Lower lobe of right lung (tissue), 2 donors: Measurements from ENCODE around the gene DDR2. TPM values are rescaled to one million over a fixed set of nuclear protein-coding genes. Genes with fewer than 3 reads are reported as not detected.

Experiments
- ATAC-seq, 2 donors: fragments of 200-7000 bp; cut with Tn5 transposase; one replicate each; pipeline ENCODE4 v1.9.1; 2020 to 2022; ENCODE audit warnings: mild to moderate bottlenecking in 2 of 2, moderate library complexity in 2 of 2
- DNase-seq: peaks from one replicate; pipeline ENCODE4 v3.0.0-alpha.2; 2020
- H3K27ac ChIP-seq: fragments of 200-600 bp; one replicate; pipeline ENCODE4 v1.8.0; 2022
- H3K27me3 ChIP-seq: fragments of 200-600 bp; one replicate; pipeline ENCODE4 v1.8.0; 2022; ENCODE audit warnings: low read depth
- H3K36me3 ChIP-seq: fragments of 200-600 bp; one replicate; pipeline ENCODE4 v1.8.0; 2022; ENCODE audit warnings: mild to moderate bottlenecking
- H3K4me1 ChIP-seq: fragments of 200-600 bp; one replicate; pipeline ENCODE4 v1.8.0; 2022
- H3K4me3 ChIP-seq: fragments of 200-600 bp; one replicate; pipeline ENCODE4 v1.8.0; 2022; ENCODE audit warnings: mild to moderate bottlenecking
- H3K9me3 ChIP-seq: fragments of 200-600 bp; one replicate; pipeline ENCODE4 v1.8.0; 2022
- intact Hi-C: fragments of 100-400 bp; cut with DNase I; formaldehyde crosslinking; loops from one replicate; pipeline ENCODE4 v1.11.0; 2022
- total RNA-seq: library from RNA; stranded (reverse); fragmentation: NEBNext Ultra II Directional; extraction: Animal tissue kit (Norgen Biotek cat#: 25700); gene quantifications from one replicate; pipeline ENCODE4 v1.2.1, GENCODE V29; 2021
- TF ChIP-seq, protein P1 (sequence below): fragments of 200-600 bp; IDR thresholded peaks from one replicate; pipeline ENCODE4 v1.8.0; 2022; ENCODE audit warnings: antibody characterized with exemption, mild to moderate bottlenecking
- donor health status: DM: no; HTN: yes; CAD: no; lungs with severe emphysema.

Gene DDR2
- total RNA-seq, 1 donor from 2014 or later = 47.0 TPM

GRCh38 chr1:162753998-162754585 lies 121.8 kb downstream of the DDR2 start:
- TF ChIP-seq, protein P1, sequence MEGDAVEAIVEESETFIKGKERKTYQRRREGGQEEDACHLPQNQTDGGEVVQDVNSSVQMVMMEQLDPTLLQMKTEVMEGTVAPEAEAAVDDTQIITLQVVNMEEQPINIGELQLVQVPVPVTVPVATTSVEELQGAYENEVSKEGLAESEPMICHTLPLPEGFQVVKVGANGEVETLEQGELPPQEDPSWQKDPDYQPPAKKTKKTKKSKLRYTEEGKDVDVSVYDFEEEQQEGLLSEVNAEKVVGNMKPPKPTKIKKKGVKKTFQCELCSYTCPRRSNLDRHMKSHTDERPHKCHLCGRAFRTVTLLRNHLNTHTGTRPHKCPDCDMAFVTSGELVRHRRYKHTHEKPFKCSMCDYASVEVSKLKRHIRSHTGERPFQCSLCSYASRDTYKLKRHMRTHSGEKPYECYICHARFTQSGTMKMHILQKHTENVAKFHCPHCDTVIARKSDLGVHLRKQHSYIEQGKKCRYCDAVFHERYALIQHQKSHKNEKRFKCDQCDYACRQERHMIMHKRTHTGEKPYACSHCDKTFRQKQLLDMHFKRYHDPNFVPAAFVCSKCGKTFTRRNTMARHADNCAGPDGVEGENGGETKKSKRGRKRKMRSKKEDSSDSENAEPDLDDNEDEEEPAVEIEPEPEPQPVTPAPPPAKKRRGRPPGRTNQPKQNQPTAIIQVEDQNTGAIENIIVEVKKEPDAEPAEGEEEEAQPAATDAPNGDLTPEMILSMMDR = no peak
- Histone ChIP-seq H3K36me3 (peaks cover 8% of the 10 kb centered on the region), H3K27ac (no peak overlapping the region), H3K9me3 (no peaks in the 10 kb centered on the region), H3K27me3 (no peaks in the 10 kb centered on the region), H3K4me1 (no peaks in the 10 kb centered on the region), H3K4me3 (no peak overlapping the region)
- no peak for DNase-seq
- no peak for ATAC-seq
- intact Hi-C loops = no loop called here

- intact Hi-C loops = no loop called here
- Histone ChIP-seq H3K27me3 (no peaks in the 10 kb centered on the region), H3K27ac (no peak overlapping the region), H3K4me3 (no peak overlapping the region), H3K4me1 (no peaks in the 10 kb centered on the region), H3K9me3 (no peaks in the 10 kb centered on the region), H3K36me3 (peaks cover 8% of the 10 kb centered on the region)
- DNase-seq (no peak), ATAC-seq (no peak)
- TF ChIP-seq, protein P1 = no peak
Observed at GRCh38 chr1:162755306-162755705, 123.0 kb downstream of the DDR2 start.

DNA sequence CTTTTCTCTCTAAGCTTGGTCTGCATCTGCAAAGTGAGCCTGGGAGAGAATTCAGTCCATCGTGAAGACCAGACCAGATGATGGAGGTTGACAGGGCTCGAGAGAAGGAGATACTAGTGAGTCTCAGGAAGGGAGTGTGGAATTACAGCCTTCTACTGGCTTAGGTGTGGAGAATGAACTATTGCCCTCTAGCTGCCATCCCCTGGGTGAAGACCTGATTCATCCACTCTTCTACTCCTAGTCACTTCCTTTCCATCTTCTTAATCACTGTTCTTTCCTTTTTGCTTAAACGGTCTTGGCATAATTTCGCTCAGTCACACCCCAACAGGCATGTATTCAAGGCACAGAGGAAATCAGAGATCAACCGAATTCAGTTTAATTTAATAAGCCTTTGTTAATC lies 124.3 kb downstream of the DDR2 start:
- Histone ChIP-seq H3K4me3 (no peak overlapping the region), H3K4me1 (no peaks in the 10 kb centered on the region), H3K27ac (no peak overlapping the region), H3K9me3 (no peaks in the 10 kb centered on the region), H3K27me3 (no peaks in the 10 kb centered on the region), H3K36me3 (peaks cover 8% of the 10 kb centered on the region)
- DNase-seq (no peak), ATAC-seq (no peak)
- TF ChIP-seq, protein P1 = no peak
- intact Hi-C loops = no loop called here

DNA sequence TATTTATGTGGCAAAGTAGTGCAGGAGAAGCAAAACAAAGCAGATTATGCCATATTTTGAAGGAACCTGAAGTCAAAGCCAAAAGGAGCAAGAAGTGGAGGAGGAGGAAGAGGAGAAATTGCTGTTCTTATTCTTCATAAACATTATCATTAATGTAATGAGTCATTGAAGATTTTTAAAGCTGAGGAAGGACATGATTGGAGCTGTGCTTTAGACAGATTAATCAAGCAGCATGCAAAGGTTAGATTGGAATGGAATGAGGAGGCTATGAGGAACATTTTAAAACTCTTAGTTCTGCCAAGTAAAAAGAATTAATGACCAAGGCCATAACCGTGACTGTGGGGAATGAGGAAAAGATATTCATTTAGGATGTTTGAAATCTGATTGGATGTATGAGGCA lies 125.2 kb downstream of the DDR2 start:
- ATAC-seq = no peak
- DNase-seq = no peak
- no peak overlapping the region for H3K27ac ChIP-seq
- TF ChIP-seq, protein P1 = no peak
- no peaks in the 10 kb centered on the region for H3K27me3 ChIP-seq
- H3K4me3 ChIP-seq = no peak overlapping the region
- peaks cover 8% of the 10 kb centered on the region for H3K36me3 ChIP-seq
- H3K4me1 ChIP-seq = no peaks in the 10 kb centered on the region
- intact Hi-C loops = no loop called here
- H3K9me3 ChIP-seq = no peaks in the 10 kb centered on the region

GRCh38 chr1:162765788-162766187 lies 133.5 kb downstream of the DDR2 start:
- TF ChIP-seq, protein P1 = no peak
- intact Hi-C loops = no loop called here
- H3K4me1 ChIP-seq = no peaks in the 10 kb centered on the region
- H3K36me3 ChIP-seq = peaks cover 5% of the 10 kb centered on the region
- H3K27me3 ChIP-seq = no peaks in the 10 kb centered on the region
- DNase-seq = no peak
- no peak for ATAC-seq
- H3K4me3 ChIP-seq = no peak overlapping the region
- H3K27ac ChIP-seq = no peak overlapping the region
- H3K9me3 ChIP-seq = no peaks in the 10 kb centered on the region
